H1 (cell line): Measurements from ENCODE around the gene SYT2. TPM values are rescaled to one million over a fixed set of nuclear protein-coding genes. Genes with fewer than 3 reads are reported as not detected.
A peak's percentile ranks its signal among the peaks of the same experiment; 100 is the strongest.

ENCODE experiments used
- CTCF ChIA-PET: fragments of 300-600 bp; sonication (Branson Sonifier 250); formaldehyde crosslinking; loops from one replicate; lab custom pipeline; 2021; ENCODE audit not compliant: partially characterized antibody; lab: Charles Lee
- POLR2A ChIA-PET: fragments of 300-600 bp; sonication (Branson Sonifier 250); formaldehyde crosslinking; loops from one replicate; lab custom pipeline; 2021; ENCODE audit warnings: inconsistent platforms; ENCODE audit not compliant: partially characterized antibody; lab: Charles Lee
- DNase-seq, 2 experiments: peaks; one replicate each; pipeline versions ENCODE4 v3.0.0 to v3.0.0-alpha.2; 2010 to 2022; ENCODE audit warnings: low spot score in 2 of 2, low read depth in 1 of 2, mixed read lengths in 1 of 2
- FAIRE-seq: peaks from 2 replicates; lab custom pipeline; 2011; peaks lifted over from hg19 to GRCh38; lab: Jason Lieb, UNC
- H2AFZ ChIP-seq: 2 replicates; pipeline ENCODE4 v1.8.1; 2012; ENCODE audit warnings: low read length, inconsistent platforms
- H2AK5ac ChIP-seq: 2 replicates; pipeline ENCODE4 v1.6.1; 2013; ENCODE audit warnings: low read depth, low read length
- H2BK120ac ChIP-seq: replicated peaks from 2 replicates; pipeline ENCODE3; 2013; ENCODE audit warnings: low read depth, low read length, inconsistent platforms
- H2BK12ac ChIP-seq: 2 replicates; pipeline ENCODE4 v1.6.1; 2013; ENCODE audit warnings: low read depth, low read length
- H2BK15ac ChIP-seq: 2 replicates; pipeline ENCODE4 v1.6.1; 2013; ENCODE audit warnings: low read length
- H2BK20ac ChIP-seq: 2 replicates; pipeline ENCODE4 v1.6.1; 2013; ENCODE audit warnings: low read length
- H2BK5ac ChIP-seq: 2 replicates; pipeline ENCODE4 v1.6.1; 2013; ENCODE audit warnings: low read depth, low read length
- H3K14ac ChIP-seq: 2 replicates; pipeline ENCODE4 v1.6.1; 2013; ENCODE audit warnings: inconsistent platforms; ENCODE audit not compliant: insufficient read length
- H3K18ac ChIP-seq: 2 replicates; pipeline ENCODE4 v1.6.1; 2013; ENCODE audit warnings: low read length; ENCODE audit errors: extremely low read depth
- H3K23ac ChIP-seq: 2 replicates; pipeline ENCODE4 v1.6.1; 2013; ENCODE audit warnings: inconsistent platforms; ENCODE audit not compliant: insufficient read length
- H3K23me2 ChIP-seq: 2 replicates; pipeline ENCODE4 v1.6.1; 2013; ENCODE audit warnings: low read depth, low read length
- H3K27ac ChIP-seq: 2 replicates; pipeline ENCODE4 v1.6.1; 2011; ENCODE audit warnings: low read depth, low read length, inconsistent platforms
- H3K27me3 ChIP-seq, 4 experiments: replicated peaks in 1 of 4; 1 replicate in 1 of 4; 2 replicates in 3 of 4; pipeline versions ENCODE4 v1.6.1 to v1.8.1; 2011 to 2013; ENCODE audit warnings: low read length in 3 of 4, mild to moderate bottlenecking in 3 of 4, inconsistent platforms in 2 of 4, mixed read lengths in 2 of 4, moderate library complexity in 1 of 4; ENCODE audit not compliant: control insufficient read depth in 3 of 4, insufficient read depth in 3 of 4; ENCODE audit errors: extremely low read depth in 1 of 4
- H3K36me3 ChIP-seq, 4 experiments: 2 replicates each; pipeline versions ENCODE4 v1.6.1 to v1.8.1; 2011 to 2013; ENCODE audit warnings: mild to moderate bottlenecking in 4 of 4, low read length in 3 of 4, moderate library complexity in 2 of 4, control low read depth in 1 of 4, inconsistent platforms in 1 of 4; ENCODE audit not compliant: insufficient read depth in 4 of 4, control insufficient read depth in 2 of 4
- H3K4ac ChIP-seq: replicated peaks from 2 replicates; pipeline ENCODE3; 2013; ENCODE audit warnings: low read length, low read depth, mixed read lengths, inconsistent platforms; ENCODE audit not compliant: insufficient read length
- H3K4me1 ChIP-seq, 4 experiments: replicated peaks in 1 of 4; 1 replicate in 1 of 4; 2 replicates in 3 of 4; pipeline versions ENCODE4 v1.6.1 to v1.8.1; 2011 to 2013; ENCODE audit warnings: low read length in 3 of 4, inconsistent platforms in 2 of 4, mixed read lengths in 1 of 4; ENCODE audit not compliant: insufficient read depth in 4 of 4, control insufficient read depth in 3 of 4
- H3K4me2 ChIP-seq, 2 experiments: 2 replicates each; pipeline versions ENCODE4 v1.6.1 to v1.8.1; 2011 to 2013; ENCODE audit warnings: low read depth in 2 of 2, low read length in 2 of 2, control low read depth in 1 of 2, inconsistent platforms in 1 of 2, mild to moderate bottlenecking in 1 of 2; ENCODE audit not compliant: insufficient read depth in 1 of 2
- H3K4me3 ChIP-seq, 4 experiments: fragments of 200-600, 300-600 bp in 1 of 4; sonication (generic), shearing (Covaris generic), sonication (Bioruptor Twin) in 1 of 4; 2 replicates each; pipeline versions ENCODE4 v1.5.1 to v1.8.1; 2011 to 2016; ENCODE audit warnings: low read length in 4 of 4, low read depth in 3 of 4, control low read depth in 2 of 4, inconsistent platforms in 2 of 4, mild to moderate bottlenecking in 2 of 4, mixed read lengths in 1 of 4, moderate library complexity in 1 of 4; ENCODE audit not compliant: insufficient read depth in 2 of 4; ENCODE audit errors: extremely low read depth in 1 of 4
- H3K56ac ChIP-seq: replicated peaks from 2 replicates; pipeline ENCODE3; 2013; ENCODE audit warnings: low read depth, mild to moderate bottlenecking, mixed read lengths, low read length, inconsistent platforms; ENCODE audit not compliant: insufficient read length
- H3K79me1 ChIP-seq: 2 replicates; pipeline ENCODE4 v1.6.1; 2013; ENCODE audit warnings: low read depth, low read length, control low read depth
- H3K79me2 ChIP-seq, 2 experiments: 2 replicates each; pipeline versions ENCODE4 v1.6.1 to v1.8.1; 2012 to 2013; ENCODE audit warnings: low read length in 2 of 2, mild to moderate bottlenecking in 2 of 2, inconsistent platforms in 1 of 2; ENCODE audit not compliant: insufficient read depth in 2 of 2, control insufficient read depth in 1 of 2
- H3K9ac ChIP-seq, 4 experiments: replicated peaks in 1 of 4; 1 replicate in 1 of 4; 2 replicates in 3 of 4; pipeline versions ENCODE4 v1.6.1 to v1.8.1; 2011 to 2013; ENCODE audit warnings: low read depth in 3 of 4, low read length in 3 of 4, control low read depth in 2 of 4, mild to moderate bottlenecking in 2 of 4, moderate library complexity in 2 of 4, inconsistent platforms in 1 of 4; ENCODE audit errors: extremely low read depth in 1 of 4
- H3K9me3 ChIP-seq, 2 experiments: 2 replicates each; pipeline versions ENCODE4 v1.6.1 to v1.8.1; 2012 to 2013; ENCODE audit warnings: mild to moderate bottlenecking in 2 of 2, moderate library complexity in 2 of 2, control low read depth in 1 of 2, inconsistent platforms in 1 of 2, low read depth in 1 of 2, low read length in 1 of 2, mixed read lengths in 1 of 2; ENCODE audit not compliant: insufficient read depth in 2 of 2
- H4K20me1 ChIP-seq, 2 experiments: replicated peaks in 1 of 2; 2 replicates each; pipeline versions ENCODE3 to v1.8.1; 2011 to 2013; ENCODE audit warnings: inconsistent platforms in 2 of 2, low read length in 2 of 2, mild to moderate bottlenecking in 1 of 2; ENCODE audit not compliant: insufficient read depth in 2 of 2, control insufficient read depth in 1 of 2
- H4K5ac ChIP-seq: 2 replicates; pipeline ENCODE4 v1.6.1; 2013; ENCODE audit warnings: low read length, low read depth, mixed read lengths, inconsistent platforms; ENCODE audit not compliant: insufficient read length
- H4K8ac ChIP-seq: 2 replicates; pipeline ENCODE4 v1.8.0; 2013; ENCODE audit warnings: mild to moderate bottlenecking, moderate library complexity, low read length, inconsistent platforms; ENCODE audit not compliant: insufficient read depth; ENCODE audit errors: extremely low read depth
- H4K91ac ChIP-seq: replicated peaks from 2 replicates; pipeline ENCODE3; 2013; ENCODE audit warnings: low read length, mixed read lengths, inconsistent platforms; ENCODE audit not compliant: insufficient read length
- BRCA1 ChIP-seq: IDR thresholded peaks from 2 replicates; pipeline ENCODE4 v1.6.1; 2012; ENCODE audit warnings: low read depth, low read length, improper control_type of control experiment
- CREB1 ChIP-seq: IDR thresholded peaks from 2 replicates; pipeline ENCODE4 v1.6.1; 2012; ENCODE audit warnings: inconsistent platforms
- CTBP2 ChIP-seq: IDR thresholded peaks from 2 replicates; pipeline ENCODE4 v1.7.0; 2011; ENCODE audit warnings: borderline replicate concordance, mild to moderate bottlenecking, moderate library complexity, mixed read lengths, low read length; ENCODE audit not compliant: insufficient read depth, insufficient read length
- HDAC2 ChIP-seq, 2 experiments: fragments of 300-600 bp in 1 of 2; sonication (generic) in 1 of 2; IDR thresholded peaks; 2 replicates each; pipeline ENCODE4 v1.6.1; 2011 to 2012; ENCODE audit warnings: low read depth in 2 of 2, low read length in 2 of 2, mild to moderate bottlenecking in 2 of 2, moderate library complexity in 2 of 2, borderline replicate concordance in 1 of 2, inconsistent platforms in 1 of 2
- MAFK ChIP-seq: IDR thresholded peaks from 2 replicates; pipeline ENCODE4 v1.6.1; 2012; ENCODE audit warnings: low read depth, mild to moderate bottlenecking, improper control_type of control experiment, low read length
- NRF1 ChIP-seq: IDR thresholded peaks from 2 replicates; pipeline ENCODE4 v1.6.1; 2011; ENCODE audit warnings: mild to moderate bottlenecking, low read depth, low read length, improper control_type of control experiment
- POU5F1 ChIP-seq: IDR thresholded peaks from 2 replicates; pipeline ENCODE4 v1.6.1; 2011; ENCODE audit warnings: low read depth, mild to moderate bottlenecking, low read length, moderate library complexity
- SIRT6 ChIP-seq: IDR thresholded peaks from one replicate; pipeline ENCODE4 v1.7.1; 2012; ENCODE audit warnings: low read length, inconsistent platforms
- WGBS, 2 experiments: shearing (Covaris generic) in 1 of 2; methylation state at CpG; one replicate each; pipeline versions ENCODE4 v1.1.6 to v1.1.7; 2013 to 2015; ENCODE audit warnings: low lambda C conversion rate in 2 of 2, mixed read lengths in 2 of 2, inconsistent platforms in 1 of 2, low coverage in 1 of 2, missing lambda C conversion rate in 1 of 2; ENCODE audit not compliant: insufficient replicate concordance in 2 of 2, insufficient coverage in 1 of 2, insufficient read length in 1 of 2; ENCODE audit errors: extremely low coverage in 1 of 2, missing lambda C conversion rate in 1 of 2; 5-methylcytosine and 5-hydroxymethylcytosine counted together
- long read RNA-seq, 2 experiments: library from RNA in 1 of 2; library from capped mRNA in 1 of 2; stranded (forward); transcript quantifications; one replicate each; pipeline ENCODE4 v2.0.0, GENCODE V29; 2021; ENCODE audit warnings: inconsistent platforms in 1 of 2
- polyA minus RNA-seq, 3 experiments: library from RNA; depleted of rRNA, polyadenylated mRNA; stranded (reverse); fragments of >200 nt; gene quantifications; 1 replicate in 2 of 3; 2 replicates in 1 of 3; pipeline ENCODE4 v1.2.3, GENCODE V29; 2011
- polyA plus RNA-seq, 7 experiments: library from polyadenylated mRNA; depleted of rRNA in 3 of 7; stranded (reverse) in 5 of 7; unstranded in 2 of 7; fragments of >200 nt in 5 of 7; fragments of 200-250 nt in 2 of 7; gene quantifications; 1 replicate in 5 of 7; 2 replicates in 1 of 7; 4 replicates in 1 of 7; pipeline versions ENCODE4 v1.2.1 to v1.2.3, GENCODE V29; 2011 to 2013; ENCODE audit warnings: missing spikeins in 2 of 7, mixed read lengths in 2 of 7
- total RNA-seq: library from RNA; stranded (reverse); fragmentation: NEBNext Ultra II Directional; extraction: Animal tissue kit (Norgen Biotek cat#: 25700); gene quantifications from 2 replicates; pipeline ENCODE4 v1.2.1, GENCODE V29; 2021

Gene SYT2
- total RNA-seq (10.7 and 11.0 TPM in 2 replicates), polyA plus RNA-seq (2011; rRNA removed) (2.8 and 3.3 TPM in 2 replicates), polyA minus RNA-seq (2011; rRNA and poly(A)+ RNA removed) (6.0 and 7.4 TPM in 2 replicates)
- 3.9 TPM for polyA plus RNA-seq (2011; cell fraction: cytosol; rRNA removed)
- 3.1 TPM for polyA plus RNA-seq (2011; cell fraction: nucleus; rRNA removed)
- polyA plus RNA-seq (2012, experiment 1 of 2): 4.8 to 6.1 TPM (median 5.3 TPM) in 4 replicates
- 2.1 TPM for polyA plus RNA-seq (2012, experiment 2 of 2)
- polyA plus RNA-seq (2013, experiment 1 of 2): 9.3 TPM
- polyA plus RNA-seq (2013, experiment 2 of 2): 12.5 TPM
- polyA minus RNA-seq (2011; cell fraction: cytosol; rRNA and poly(A)+ RNA removed): 2.9 TPM
- 4.0 TPM for polyA minus RNA-seq (2011; cell fraction: nucleus; rRNA and poly(A)+ RNA removed)
- long read RNA-seq, experiment 1, partial matches to known transcripts: 0 of 8 reads
- long read RNA-seq, experiment 1, other reads (novel, unspliced or antisense): 8 of 8 reads
- long read RNA-seq, experiment 2: 0 reads

DNA sequence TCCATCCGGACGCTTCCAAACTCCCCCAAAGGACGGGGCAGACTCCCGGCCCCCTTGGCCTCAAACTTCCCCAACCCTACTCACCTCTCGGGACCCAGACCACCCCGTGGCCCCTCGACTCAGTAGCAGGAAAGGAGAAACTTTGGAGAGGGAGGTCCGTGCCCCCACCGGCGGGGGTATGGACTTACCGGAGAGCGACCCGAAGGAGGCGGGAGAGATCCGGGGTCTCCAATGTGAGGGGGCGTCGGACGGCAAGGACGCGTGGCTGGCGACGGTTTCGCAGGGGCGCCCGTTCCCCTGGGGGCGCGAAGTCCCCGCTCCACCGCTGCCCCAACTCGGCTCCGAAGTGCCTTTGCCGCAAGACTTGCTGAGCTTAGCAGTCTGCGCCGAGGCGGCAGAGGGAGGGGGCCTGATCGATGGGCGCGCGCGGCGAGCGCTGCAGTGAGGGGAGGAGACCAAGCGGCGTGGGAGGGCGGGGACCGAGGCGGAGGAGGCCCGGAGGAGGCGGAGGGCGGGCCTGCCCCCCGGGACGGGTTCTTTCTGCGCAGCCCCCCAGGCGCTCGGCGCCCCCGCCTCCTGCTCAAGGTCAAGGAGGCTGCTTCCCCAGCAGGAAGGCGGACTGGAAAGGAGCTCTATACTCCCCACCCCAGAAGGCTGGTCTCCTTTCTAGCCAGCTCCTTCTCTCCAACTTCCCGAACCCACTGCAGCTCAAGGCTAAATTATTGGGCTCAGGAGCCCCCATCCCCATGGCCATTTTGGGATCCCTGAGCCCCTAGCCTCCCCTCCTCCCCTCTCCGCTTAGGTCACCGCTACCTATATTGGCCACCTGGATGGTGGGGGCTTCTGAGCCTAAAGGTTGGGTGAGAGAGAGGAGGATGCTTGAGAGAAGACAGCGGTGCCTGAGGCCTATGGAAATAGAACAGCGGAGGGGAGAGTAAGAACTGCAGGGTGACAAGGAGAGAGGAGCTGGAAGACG is at the start of gene SYT2:
TSS of gene SYT2 (minus strand) at position 385 of the 976 bp plus-strand sequence. CDS start 104,682 bp downstream, outside the sequence.
- peak within 1 kb of the TSS in 2 of 4 experiments; percentile 47 to 59; a peak in 3 of 7 replicates for H3K9ac ChIP-seq
- no peak within 1 kb of the TSS for H2AK5ac ChIP-seq
- POLR2A ChIA-PET: interaction anchor here (0.9 to 1.2 kb wide), 5 partner anchors 9 to 57 kb away, joined by 3 to 4 read pairs (median 3); no protein-coding TSS in a partner anchor
- TF ChIP-seq POU5F1: no peak
- peak; percentile 57; the same call in 1 of the 2 replicates for TF ChIP-seq CREB1
- TF ChIP-seq SIRT6: no peak
- peak in 1 of 2 experiments; percentile 43; a peak in 1 of 4 replicates for TF ChIP-seq HDAC2 (IDR thresholded peaks at IDR 0.05; ENCODE audit: borderline replicate concordance in 1 of 2, low read depth in 2 of 2, low read length in 2 of 2)
- no peak for TF ChIP-seq NRF1
- peak; percentile 63 for TF ChIP-seq CTBP2
- peak; percentile 69; the same call in 1 of the 2 replicates for TF ChIP-seq MAFK
- TF ChIP-seq BRCA1: no peak

More for the DNA sequence above, at the start of gene SYT2:
- Histone ChIP-seq H3K4me3 (peak within 1 kb of the TSS; percentile 42 to 86 (median 66)), H3K56ac (no peak within 1 kb of the TSS), H3K4me1 (peaks cover 10 to 30% (median 21%) of the 10 kb centered on the region in 4 experiments), H3K27ac (no peak within 1 kb of the TSS), H3K4ac (no peak within 1 kb of the TSS), H3K23me2 (peaks cover 12% of the 10 kb centered on the region; the same call in 1 of the 2 replicates), H2BK15ac (no peak within 1 kb of the TSS), H3K79me1 (no peaks in the 10 kb centered on the region), H4K20me1 (no peaks in the 10 kb centered on the region), H4K91ac (peak within 1 kb of the TSS; percentile 27), H3K23ac (no peak within 1 kb of the TSS), H4K5ac (no peak within 1 kb of the TSS), H3K27me3 (peaks cover 0 to 30% (median 19%) of the 10 kb centered on the region in 4 experiments; a peak in 5 of 7 replicates), H2BK20ac (peak within 1 kb of the TSS; percentile 25; the same call in 1 of the 2 replicates), H2BK5ac (peak within 1 kb of the TSS; percentile 24; the same call in 1 of the 2 replicates), H3K18ac (peak within 1 kb of the TSS; percentile 83), H2AFZ (no peak within 1 kb of the TSS), H3K36me3 (no peaks in the 10 kb centered on the region), H2BK12ac (peak within 1 kb of the TSS; percentile 60; the same call in 1 of the 2 replicates), H3K9me3 (no peaks in the 10 kb centered on the region), H2BK120ac (no peak within 1 kb of the TSS), H3K14ac (no peak within 1 kb of the TSS), H4K8ac (peak within 1 kb of the TSS; percentile 80; the same call in 1 of the 2 replicates), H3K79me2 (no peaks in the 10 kb centered on the region), H3K4me2 (peak within 1 kb of the TSS; percentile 82 to 85)
- DNase-seq (peak in 1 of 2 experiments; percentile 81), FAIRE-seq (no peak)
- CTCF ChIA-PET: interaction anchor here (0.5 to 14.0 kb wide), 13 partner anchors 9 to 372 kb away, joined by 3 to 180 read pairs (median 3); no protein-coding TSS in a partner anchor
- 6% methylated on average over 27 of the region's 64 CpGs; no CpG with 5 or more reads in 1 of the 2 experiments for WGBS, 2 experiments
